Activated CD4-positive, CD25-positive, alpha-beta regulatory T cell (primary cell): Measurements from ENCODE around the gene PSD4.

Experiments
- DNase-seq, 4 experiments: peaks; one replicate each; lab custom pipeline; 2025; lab: John Stamatoyannopoulos, UW

The PSD4 gene

GRCh38 chr2:113184531-113185230, 10.9 kb downstream of the PSD4 start:
- no peak for DNase-seq

GRCh38 chr2:113185664-113186432, 12.1 kb downstream of the PSD4 start:
- no peak for DNase-seq

GRCh38 chr2:113186433-113186796, 12.6 kb downstream of the PSD4 start:
- DNase-seq: no peak

DNA sequence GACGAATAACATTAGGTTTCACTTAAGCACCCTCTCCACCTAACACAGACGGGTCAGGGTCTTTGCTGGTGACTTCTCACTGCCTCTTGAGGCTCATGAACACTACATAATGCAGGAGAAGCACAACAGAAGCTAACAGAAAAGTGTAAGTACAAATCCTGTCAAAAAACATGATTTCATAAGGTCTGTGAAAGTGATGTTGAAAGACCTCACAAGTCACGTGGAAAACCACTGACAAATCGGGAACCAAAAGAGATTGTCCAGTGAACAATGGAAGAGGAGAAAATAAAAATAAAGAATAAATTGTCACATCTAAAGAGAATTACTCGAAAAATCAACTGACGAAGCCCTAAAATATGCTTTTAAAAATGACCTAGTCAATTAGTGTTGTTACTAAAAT, 14.0 kb downstream of the PSD4 start:
- DNase-seq: no peak

- DNase-seq: no peak
Measured at GRCh38 chr2:113190871-113191270, 17.1 kb downstream of the PSD4 start.

- no peak for DNase-seq
Measured at GRCh38 chr2:113192459-113193100, 18.8 kb downstream of the PSD4 start.

- no peak for DNase-seq
Measured at GRCh38 chr2:113195923-113196501, 22.2 kb downstream of the PSD4 start.

DNA sequence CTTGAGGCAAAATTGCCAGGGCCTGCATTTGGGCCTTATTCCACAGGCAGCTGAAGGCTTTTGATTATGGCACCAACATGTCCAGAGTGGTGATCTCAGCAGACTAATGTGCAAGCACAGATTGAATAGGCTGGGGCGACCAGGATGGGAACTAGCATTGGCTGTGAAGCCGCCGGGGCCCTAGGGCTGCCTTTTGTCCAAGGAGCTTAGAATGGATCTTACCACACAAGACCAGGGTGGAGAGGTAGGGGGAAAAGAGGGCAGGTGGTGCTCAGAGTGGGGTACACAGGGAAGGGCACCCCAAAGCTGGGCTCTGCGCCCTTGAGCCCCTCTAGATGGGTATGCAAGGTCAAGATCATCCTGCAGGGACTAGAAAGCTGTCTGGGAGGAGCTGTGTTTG, 23.1 kb downstream of the PSD4 start:
- no peak for DNase-seq

DNA sequence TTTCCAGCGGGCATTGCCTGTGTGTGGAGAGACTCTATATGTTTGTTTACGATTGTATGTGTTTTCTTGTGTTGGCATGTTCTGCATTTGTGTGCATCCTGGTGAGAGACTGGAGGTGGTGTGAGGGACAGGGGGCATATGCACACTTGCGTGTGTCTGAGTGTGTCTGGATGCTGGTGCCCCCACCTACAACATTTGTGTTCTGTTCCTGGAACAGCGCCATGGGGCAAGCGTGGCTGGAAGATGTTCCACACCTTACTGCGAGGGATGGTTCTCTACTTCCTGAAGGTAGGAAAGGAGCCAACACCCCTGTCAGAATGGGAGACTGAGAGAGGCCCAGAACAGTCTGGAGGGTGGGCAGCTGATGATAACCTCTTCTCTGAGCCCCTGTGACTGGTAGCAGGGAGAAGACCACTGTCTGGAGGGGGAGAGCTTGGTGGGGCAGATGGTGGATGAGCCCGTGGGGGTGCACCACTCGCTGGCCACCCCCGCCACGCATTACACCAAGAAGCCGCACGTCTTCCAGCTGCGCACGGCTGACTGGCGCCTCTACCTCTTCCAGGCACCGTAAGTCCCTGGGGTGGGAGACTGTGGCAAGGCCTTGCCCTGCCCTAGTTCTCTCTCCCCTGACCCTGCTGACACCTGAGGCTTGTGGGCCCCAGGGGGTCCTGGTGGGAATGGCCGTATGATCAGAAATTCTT, 23.7 kb downstream of the PSD4 start:
- no peak for DNase-seq

DNA sequence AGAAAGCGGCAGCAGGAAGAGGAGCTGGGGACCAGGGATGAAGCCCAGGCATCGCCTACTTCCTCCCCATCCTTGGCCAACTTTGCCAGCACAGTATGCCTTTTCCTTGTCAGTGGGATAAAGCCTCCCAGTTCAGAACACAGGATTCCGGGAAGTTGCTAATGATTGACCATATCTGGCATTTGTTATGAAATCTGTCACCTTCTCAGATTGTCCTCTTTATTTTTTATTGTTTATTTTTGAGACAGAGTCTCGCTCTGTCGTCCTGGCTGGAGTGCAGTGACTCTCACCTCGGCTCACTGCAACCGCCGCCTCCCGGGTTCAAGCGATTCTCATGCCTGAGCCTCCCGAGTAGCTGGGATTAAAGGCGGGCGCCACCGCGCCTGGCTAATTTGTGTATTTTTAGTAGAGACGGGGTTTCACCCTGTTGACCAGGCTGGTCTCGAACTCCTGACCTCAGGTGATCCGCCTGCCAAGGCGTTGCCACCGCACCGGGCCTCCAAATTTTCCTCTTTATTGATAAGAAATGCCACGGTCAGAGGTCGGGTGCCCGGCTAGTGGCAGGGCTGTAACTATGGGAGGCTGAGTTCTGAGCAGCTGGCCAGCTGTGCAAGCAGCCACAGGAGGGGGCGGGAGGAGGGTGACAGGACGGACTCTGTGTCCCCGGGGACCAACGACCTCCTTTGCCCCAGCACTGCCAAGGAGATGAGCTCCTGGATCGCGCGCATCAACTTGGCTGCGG, 24.4 kb downstream of the PSD4 start:
- DNase-seq: no peak

DNA sequence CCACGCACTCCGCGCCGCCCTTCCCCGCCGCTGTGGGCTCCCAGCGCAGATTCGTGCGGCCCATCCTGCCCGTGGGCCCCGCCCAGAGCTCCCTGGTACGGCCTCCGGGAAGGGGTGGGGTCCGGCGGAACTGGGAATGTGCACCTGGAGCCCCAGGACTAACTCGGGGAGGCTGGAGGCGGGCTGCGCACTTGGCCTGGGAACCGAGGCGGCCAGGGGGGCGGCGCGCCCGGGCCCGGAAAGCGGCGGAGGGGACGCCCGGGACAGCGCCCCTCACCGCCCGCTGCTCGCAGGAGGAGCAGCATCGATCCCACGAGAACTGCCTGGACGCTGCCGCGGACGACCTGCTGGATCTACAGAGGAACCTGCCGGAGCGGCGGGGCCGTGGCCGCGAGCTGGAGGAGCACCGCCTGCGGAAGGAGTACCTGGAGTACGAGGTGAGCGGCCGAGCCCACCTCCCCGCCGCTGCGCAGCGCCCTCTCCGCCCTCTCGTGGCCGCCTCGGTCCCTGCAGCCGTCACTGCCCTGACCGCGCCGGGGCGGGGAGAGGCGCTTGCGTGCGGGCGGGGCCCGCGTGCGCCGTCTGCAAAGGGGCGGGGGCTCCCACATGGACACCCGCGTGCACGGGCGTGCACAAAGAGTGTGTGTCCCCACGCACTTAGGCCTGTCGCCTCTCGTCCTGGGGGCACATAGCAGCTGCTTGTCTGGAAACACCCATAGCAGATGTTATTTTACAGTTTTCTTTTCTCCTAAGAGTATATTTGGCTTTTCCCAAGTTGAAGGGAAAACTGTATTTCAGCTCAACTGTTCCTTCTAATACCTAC, 25.2 kb downstream of the PSD4 start:
- DNase-seq: peak; percentile 64 to 69 (median 65)

GRCh38 chr2:113200236-113200635, 26.5 kb downstream of the PSD4 start:
- no peak for DNase-seq

DNA sequence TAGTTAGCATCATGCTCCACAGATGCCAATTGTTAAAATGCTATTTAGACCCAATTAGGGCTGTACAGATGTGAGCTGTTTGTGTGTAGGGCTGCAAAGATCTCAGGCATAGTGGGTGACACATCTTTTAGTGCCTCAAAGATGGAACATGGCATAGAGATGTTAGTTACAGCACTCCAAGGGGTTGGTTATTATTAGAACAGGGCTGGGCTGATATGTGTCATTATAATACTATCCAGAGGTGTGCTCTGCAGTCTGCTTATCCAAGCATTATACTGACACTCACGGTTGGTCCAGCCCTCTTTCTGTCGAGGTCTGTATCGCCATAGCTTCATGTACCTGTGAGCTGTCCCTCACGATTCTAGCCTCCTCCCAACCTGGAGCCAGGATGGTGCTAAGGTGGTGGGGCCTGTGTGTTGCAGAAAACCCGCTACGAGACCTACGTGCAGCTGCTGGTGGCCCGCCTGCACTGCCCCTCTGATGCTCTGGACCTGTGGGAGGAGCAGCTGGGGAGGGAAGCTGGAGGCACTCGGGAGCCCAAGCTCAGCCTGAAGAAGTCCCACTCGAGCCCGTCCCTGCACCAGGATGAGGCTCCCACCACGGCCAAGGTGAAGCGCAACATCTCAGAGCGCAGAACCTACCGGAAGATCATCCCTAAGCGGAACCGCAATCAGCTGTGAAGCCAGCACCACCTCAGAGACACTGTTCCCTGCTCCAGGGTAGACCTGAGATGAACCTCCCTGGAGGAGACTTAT, 27.1 kb downstream of the PSD4 start:
- no peak for DNase-seq

DNA sequence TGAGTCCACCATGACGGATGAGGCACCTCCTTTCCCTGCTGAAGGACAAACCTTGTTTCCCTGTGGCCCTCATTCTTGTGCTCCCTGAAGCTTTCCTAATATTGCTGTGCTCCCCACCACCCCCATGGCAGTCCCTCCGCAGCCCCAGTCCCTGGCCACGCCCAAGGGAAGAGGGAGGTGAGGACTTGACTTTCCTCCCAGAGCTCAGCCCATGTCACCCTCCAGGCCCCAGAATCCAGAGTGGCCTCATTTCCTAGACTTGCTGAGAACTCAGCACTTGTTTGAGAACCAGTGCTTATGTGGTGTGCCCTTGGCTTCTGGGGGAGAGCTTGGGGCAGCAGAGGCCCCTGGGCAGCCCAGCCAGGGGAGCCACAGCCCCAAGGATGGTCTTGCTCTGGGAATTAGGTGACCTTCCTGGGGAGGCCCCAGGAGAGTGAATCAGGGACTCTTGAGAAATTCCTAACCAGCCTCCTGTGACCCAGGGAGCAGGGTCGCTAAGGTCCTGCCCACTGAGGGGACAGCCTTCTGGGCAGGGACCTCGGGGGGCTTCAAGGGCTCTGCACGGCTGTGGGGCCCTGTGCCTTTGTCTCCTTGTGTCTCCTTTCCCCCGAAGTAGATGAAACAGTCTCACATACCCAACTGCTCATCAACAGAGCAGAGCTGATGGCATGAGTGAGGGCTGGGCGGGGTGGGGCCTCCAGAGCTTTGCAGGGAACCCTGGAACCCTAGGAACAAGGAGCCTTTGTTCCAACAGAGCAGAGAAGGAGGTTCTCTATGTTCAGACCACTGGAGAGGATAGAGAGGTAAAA, 27.9 kb downstream of the PSD4 start:
- DNase-seq: no peak

DNA sequence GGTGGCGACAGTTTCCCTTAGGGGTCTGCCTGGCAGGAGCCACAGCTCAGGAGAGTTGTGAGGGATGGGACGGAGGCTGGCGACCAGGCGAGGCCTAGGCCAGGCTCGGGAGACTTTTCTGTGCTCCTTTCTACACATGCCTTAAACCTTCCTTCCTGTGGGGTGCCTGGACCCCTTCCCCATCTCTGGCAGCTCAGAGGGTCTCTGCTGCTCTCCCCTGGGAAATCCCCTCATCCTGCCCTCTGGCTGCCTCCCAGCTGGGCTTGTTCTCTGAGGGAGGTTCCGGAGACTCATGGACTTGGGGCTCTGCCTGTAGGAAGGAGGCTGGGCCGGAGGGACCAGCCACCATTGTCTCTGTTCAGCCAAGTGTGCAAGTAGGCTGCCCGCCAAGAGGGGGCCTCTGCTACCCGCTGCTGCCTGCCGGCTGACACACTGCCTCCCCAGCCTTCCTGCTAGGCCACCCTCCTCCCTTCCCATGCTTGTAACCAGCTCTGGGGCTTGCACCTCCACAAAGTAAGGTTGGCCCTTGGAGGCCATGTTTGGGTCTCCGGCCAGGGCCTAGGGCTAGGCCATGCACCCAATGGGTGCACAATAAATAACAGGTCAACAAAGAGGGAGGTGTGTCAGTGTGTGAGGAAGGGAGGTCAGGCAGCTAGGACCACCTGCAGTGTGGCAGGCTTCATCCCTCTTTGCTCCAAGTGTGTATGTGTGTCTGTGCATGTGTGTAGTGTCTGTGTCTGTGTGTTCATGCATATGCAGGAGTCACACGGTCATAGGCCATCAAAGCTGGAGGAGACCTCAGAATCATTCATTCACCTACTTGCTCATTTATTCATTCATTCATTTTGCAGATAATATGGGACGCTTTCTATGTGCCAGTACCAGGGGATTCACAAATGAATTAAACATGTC, 28.8 kb downstream of the PSD4 start:
- DNase-seq: no peak

- DNase-seq: no peak
Measured at GRCh38 chr2:113203217-113203530, 29.4 kb downstream of the PSD4 start.

DNA sequence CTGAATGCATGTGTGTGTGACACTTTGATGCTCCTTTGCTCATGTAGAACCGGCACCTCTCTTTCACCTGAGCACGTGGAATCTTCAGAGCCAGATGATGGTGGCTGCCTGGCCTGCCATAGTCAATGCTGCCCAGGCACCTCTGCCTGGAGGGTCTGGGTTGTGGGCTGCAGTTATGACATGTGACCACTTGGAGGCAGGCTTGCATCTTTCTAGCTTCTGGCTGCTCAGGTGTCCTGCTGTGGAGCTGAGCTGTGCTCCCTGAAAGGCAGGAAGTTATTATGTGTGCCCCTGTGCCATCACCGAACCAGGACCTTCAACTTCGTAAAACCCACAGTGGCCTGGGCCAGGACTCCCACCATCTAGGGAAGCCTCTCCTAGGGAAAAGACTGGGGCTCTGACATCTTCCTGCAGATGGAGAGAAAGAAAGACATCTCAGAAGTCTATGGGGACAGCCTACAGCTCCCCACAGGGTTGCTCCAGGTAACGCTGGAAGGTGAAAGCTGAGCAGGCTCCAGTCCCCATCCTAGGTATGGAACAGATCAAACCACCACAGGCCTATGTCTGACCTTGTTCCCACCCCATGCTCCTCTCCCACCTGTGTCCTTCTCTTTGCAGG, 30.2 kb downstream of the PSD4 start:
- DNase-seq: peak; percentile 40 to 59 (median 56)

- no peak for DNase-seq
Measured at GRCh38 chr2:113206251-113206650, 32.5 kb downstream of the PSD4 start.
